GM12873 (cell line): ENCODE results near the gene PLEKHG4.

ENCODE experiments used
- TF ChIP-seq, protein P1 (sequence below): IDR thresholded peaks from 2 replicates; pipeline ENCODE4 v1.5.1; 2012; ENCODE audit warnings: low read depth, mild to moderate bottlenecking, moderate library complexity, low read length, control low read depth; ENCODE audit not compliant: insufficient read depth; ENCODE audit errors: missing control alignments

Gene PLEKHG4

GRCh38 chr16:67312719-67313118, 33.4 kb downstream of the PLEKHG4 start:
- TF ChIP-seq, protein P1, sequence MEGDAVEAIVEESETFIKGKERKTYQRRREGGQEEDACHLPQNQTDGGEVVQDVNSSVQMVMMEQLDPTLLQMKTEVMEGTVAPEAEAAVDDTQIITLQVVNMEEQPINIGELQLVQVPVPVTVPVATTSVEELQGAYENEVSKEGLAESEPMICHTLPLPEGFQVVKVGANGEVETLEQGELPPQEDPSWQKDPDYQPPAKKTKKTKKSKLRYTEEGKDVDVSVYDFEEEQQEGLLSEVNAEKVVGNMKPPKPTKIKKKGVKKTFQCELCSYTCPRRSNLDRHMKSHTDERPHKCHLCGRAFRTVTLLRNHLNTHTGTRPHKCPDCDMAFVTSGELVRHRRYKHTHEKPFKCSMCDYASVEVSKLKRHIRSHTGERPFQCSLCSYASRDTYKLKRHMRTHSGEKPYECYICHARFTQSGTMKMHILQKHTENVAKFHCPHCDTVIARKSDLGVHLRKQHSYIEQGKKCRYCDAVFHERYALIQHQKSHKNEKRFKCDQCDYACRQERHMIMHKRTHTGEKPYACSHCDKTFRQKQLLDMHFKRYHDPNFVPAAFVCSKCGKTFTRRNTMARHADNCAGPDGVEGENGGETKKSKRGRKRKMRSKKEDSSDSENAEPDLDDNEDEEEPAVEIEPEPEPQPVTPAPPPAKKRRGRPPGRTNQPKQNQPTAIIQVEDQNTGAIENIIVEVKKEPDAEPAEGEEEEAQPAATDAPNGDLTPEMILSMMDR = no peak

DNA sequence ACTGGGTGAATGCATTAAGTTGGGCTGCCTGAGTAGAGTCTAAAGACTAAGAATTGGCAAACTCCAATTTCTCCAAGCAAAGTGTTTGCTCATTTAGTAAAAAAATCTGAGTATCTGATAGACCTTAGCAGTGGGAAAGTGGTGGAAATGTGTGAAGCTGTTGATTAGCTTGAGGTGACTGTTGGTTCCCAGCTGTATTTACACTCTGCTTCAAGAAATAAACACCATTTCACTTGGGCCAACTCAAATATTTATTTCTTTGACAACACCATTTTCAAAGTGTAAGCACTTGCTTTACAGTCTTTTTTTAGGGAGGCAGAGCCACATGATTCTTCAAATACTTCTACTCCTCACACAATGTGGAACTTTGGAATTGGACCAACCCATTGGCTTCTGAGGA, 38.5 kb downstream of the PLEKHG4 start:
- TF ChIP-seq, protein P1 = no peak

DNA sequence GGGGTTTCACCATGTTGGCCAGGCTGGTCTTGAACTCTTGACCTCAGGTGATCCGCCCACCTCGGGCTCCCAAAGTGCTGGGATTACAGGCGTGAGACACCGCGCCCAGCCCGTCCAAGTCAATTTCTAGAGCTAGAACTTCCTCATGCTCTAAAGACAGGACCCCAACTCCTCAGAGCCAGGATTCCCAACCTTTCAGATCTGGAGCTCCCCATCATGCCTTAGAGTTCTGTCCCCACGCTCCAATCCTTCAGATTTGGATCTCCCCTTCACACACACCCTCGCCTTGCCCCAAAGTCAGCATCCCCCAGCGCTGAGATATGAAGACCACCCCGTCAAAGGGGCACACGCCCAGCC, 46.8 kb downstream of the PLEKHG4 start:
- TF ChIP-seq, protein P1 = no peak

- TF ChIP-seq, protein P1 = peak; percentile 62
These were observed 47.4 kb downstream of the PLEKHG4 start, which contains the start of the genes KCTD19 and LRRC36 for GRCh38 chr16:67326472-67327309. KCTD19 (minus strand) TSS chr16:67326741; CDS start chr16:67326707, 34 bp downstream. LRRC36 (plus strand) TSS chr16:67326815; CDS start chr16:67326863, 48 bp downstream.

GRCh38 chr16:67327743-67328142, 48.4 kb downstream of the PLEKHG4 start:
- TF ChIP-seq, protein P1 = no peak

DNA sequence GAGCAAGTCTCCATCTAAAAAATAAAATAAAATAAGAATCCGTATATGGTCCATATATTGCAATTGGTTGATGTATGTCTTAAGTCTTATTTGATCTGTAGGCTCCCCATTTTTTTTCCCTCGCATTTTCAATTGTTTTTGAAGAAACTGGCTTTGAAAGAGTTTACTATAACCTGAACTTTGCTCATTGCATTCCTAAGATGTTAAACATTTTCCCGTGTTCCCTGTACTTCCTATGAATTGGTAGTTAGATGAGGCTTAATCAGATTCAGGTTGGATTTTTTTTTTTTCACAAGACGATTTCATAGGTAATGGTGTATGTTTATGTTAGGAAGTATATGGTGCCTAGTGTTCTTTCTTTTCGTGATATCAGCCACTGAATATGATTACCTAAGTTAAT, 50.6 kb downstream of the PLEKHG4 start:
- TF ChIP-seq, protein P1 = no peak

DNA sequence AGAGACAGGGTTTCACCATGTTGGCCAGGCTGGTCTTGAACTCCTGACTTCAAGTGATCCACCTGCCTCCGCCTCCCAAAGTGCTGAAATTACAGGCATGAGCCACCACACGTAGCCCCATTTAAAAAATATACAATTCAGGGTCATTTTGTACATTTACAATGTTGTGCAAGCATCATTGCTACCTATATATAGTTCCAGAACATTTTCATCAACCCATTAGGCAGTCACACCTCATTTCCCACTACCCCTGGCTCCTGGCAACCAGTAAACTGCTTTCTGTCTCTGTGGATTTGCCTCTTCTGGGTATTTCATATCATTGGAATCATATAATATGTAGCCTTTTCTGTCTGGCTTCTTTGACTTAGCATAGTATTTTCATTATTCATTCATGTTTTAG, 54.0 kb downstream of the PLEKHG4 start:
- TF ChIP-seq, protein P1 = no peak
